Heart right ventricle (tissue), 16 donors: ENCODE results near the gene CPOX. TPM values are rescaled to one million over a fixed set of nuclear protein-coding genes. Genes with fewer than 3 reads are reported as not detected.

Experiments
- ATAC-seq, 8 donors: fragments of 200-7000 bp; cut with Tn5 transposase; one replicate each; pipeline ENCODE4 v1.9.1; 2020; ENCODE audit warnings: mild to moderate bottlenecking in 8 of 8, moderate library complexity in 8 of 8, moderate number of reproducible peaks in 1 of 8
- DNase-seq, 2 donors: peaks; one replicate each; pipeline ENCODE4 v3.0.0-alpha.2; 2020
- H3K27ac ChIP-seq, 10 donors: fragments of 200-600 bp; sonication (generic) in 2 of 10; one replicate each; pipeline versions ENCODE4 v1.5.0 to v1.8.0; 2020 to 2022; ENCODE audit warnings: mild to moderate bottlenecking in 3 of 10
- H3K27me3 ChIP-seq, 7 donors: fragments of 200-600 bp; one replicate each; pipeline ENCODE4 v1.8.0; 2021 to 2022; ENCODE audit warnings: mild to moderate bottlenecking in 2 of 7
- H3K36me3 ChIP-seq, 9 donors: fragments of 200-600 bp; sonication (generic) in 1 of 9; one replicate each; pipeline versions ENCODE4 v1.5.0 to v1.8.0; 2020 to 2022; ENCODE audit warnings: mild to moderate bottlenecking in 2 of 9
- H3K4me1 ChIP-seq, 9 donors: fragments of 200-600 bp; sonication (generic) in 1 of 9; one replicate each; pipeline versions ENCODE4 v1.5.0 to v1.8.0; 2020 to 2022; ENCODE audit warnings: mild to moderate bottlenecking in 4 of 9
- H3K4me3 ChIP-seq, 10 donors: fragments of 200-600 bp; sonication (generic) in 2 of 10; one replicate each; pipeline versions ENCODE4 v1.5.0 to v1.8.0; 2020 to 2022; ENCODE audit warnings: mild to moderate bottlenecking in 7 of 10, moderate library complexity in 2 of 10
- H3K9me3 ChIP-seq, 11 donors: fragments of 200-600 bp in 10 of 11; sonication (generic) in 2 of 11; one replicate each; pipeline versions ENCODE4 v1.5.0 to v1.8.0; 2013 to 2022; ENCODE audit warnings: mild to moderate bottlenecking in 2 of 11, control low read depth in 1 of 11, moderate library complexity in 1 of 11
- WGBS, 2 donors: extraction: QIAGEN DNeasy Blood & Tissue Kit; methylation state at CpG; one replicate each; pipeline ENCODE4 v1.1.7; 2013; ENCODE audit warnings: inconsistent platforms in 1 of 2; 5-methylcytosine and 5-hydroxymethylcytosine counted together
- intact Hi-C, 10 donors: fragments of 100-400 bp; cut with DNase I; formaldehyde crosslinking; loops; one replicate each; pipeline versions ENCODE4 v1.11.1 to v1.14.2; 2022
- polyA plus RNA-seq, 2 donors: library from polyadenylated mRNA; stranded (reverse); fragments of 200-250 nt; gene quantifications; one replicate each; pipeline ENCODE4 v1.2.3, GENCODE V29; 2013
- total RNA-seq, 10 donors: library from RNA; stranded (reverse); fragmentation: NEBNext Ultra II Directional in 3 of 10; extraction: Animal tissue kit (Norgen Biotek cat#: 25700) in 3 of 10; gene quantifications; one replicate each; pipeline versions ENCODE4 v1.2.1 to v1.2.4, GENCODE V29; 2021 to 2023
- TF ChIP-seq, protein P1 (sequence below), 9 donors: fragments of 200-600 bp; sonication (generic) in 2 of 9; IDR thresholded peaks; one replicate each; pipeline versions ENCODE4 v1.5.0 to v1.8.0; 2021 to 2022; ENCODE audit warnings: antibody characterized with exemption in 9 of 9, mild to moderate bottlenecking in 5 of 9, moderate library complexity in 1 of 9
- donor health status: Arrhythmogenic right ventricular cardiomyopathy.
- donor health status: ischemic (EF 13 %, LVEDD 7.1; RV severe dilation, severe dysfunction).
- donor health status: healthy with polysubstance abuse.
- donor health status: DM: no; HTN: yes; CAD: no.
- donor health status: DM: no; HTN: no; CAD: no.
- donor health status: ischemic (EF 25% LVEDD 6.9; RV normal size, moderate dysfunction).
- donor health status: ischemic (EF 25% LVEDD 5.7; RV mildly dilated, moderate dysfunction).
- donor health status: healthy.
- donor health status: DM: yes; HTN: yes; CAD: no.
- donor health status: Ischemic cardiomyopathy.
- donor health status: ischemic (EF 35%, LVEDD 5.7; RV mildly dilated, moderate dysfunction).
- donor health status: nonischemic (EF 11% LVEDD 7.7; RV severe dilation, severe dysfunction).
- donor health status: DM: yes; HTN: yes; CAD: no.
- donor health status: PGD.
- donor health status: ischemic (EF 29% LVEDD 5.4; RV normal size, mild dysfunction).
- donor health status: nonischemic (EF 23%, LVEDD 6.1; RV moderate dilation, normal function).

Gene CPOX
- total and polyA plus RNA-seq, 12 donors, result 7.7 to 12.5 (median 11.0) TPM

GRCh38 chr3:98541695-98542094, 51.7 kb downstream of the CPOX start:
- no peaks in the 10 kb centered on the region for H3K4me1 ChIP-seq
- H3K9me3 ChIP-seq, result no peaks in the 10 kb centered on the region
- H3K27ac ChIP-seq, result no peak overlapping the region
- intact Hi-C loops, result no loop called here
- no peak for DNase-seq
- no peak overlapping the region for H3K4me3 ChIP-seq
- peaks cover 0 to 7% (median 0%) of the 10 kb centered on the region in 7 donors for H3K27me3 ChIP-seq
- WGBS, 2 donors, result 95 to 97% methylated on average over 1 of the region's 1 CpG
- no peaks in the 10 kb centered on the region for H3K36me3 ChIP-seq
- TF ChIP-seq, protein P1, sequence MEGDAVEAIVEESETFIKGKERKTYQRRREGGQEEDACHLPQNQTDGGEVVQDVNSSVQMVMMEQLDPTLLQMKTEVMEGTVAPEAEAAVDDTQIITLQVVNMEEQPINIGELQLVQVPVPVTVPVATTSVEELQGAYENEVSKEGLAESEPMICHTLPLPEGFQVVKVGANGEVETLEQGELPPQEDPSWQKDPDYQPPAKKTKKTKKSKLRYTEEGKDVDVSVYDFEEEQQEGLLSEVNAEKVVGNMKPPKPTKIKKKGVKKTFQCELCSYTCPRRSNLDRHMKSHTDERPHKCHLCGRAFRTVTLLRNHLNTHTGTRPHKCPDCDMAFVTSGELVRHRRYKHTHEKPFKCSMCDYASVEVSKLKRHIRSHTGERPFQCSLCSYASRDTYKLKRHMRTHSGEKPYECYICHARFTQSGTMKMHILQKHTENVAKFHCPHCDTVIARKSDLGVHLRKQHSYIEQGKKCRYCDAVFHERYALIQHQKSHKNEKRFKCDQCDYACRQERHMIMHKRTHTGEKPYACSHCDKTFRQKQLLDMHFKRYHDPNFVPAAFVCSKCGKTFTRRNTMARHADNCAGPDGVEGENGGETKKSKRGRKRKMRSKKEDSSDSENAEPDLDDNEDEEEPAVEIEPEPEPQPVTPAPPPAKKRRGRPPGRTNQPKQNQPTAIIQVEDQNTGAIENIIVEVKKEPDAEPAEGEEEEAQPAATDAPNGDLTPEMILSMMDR (IDR thresholded peaks at IDR 0.05), result no peak
- no peak for ATAC-seq

GRCh38 chr3:98540346-98540745, 53.1 kb downstream of the CPOX start:
- DNase-seq, result no peak
- no peak for ATAC-seq
- intact Hi-C loops, result no loop called here
- no peak overlapping the region for H3K4me3 ChIP-seq
- 81 to 90% methylated on average over 3 of the region's 3 CpGs for WGBS, 2 donors
- TF ChIP-seq, protein P1 (IDR thresholded peaks at IDR 0.05), result no peak
- H3K36me3 ChIP-seq, result no peaks in the 10 kb centered on the region
- no peak overlapping the region for H3K27ac ChIP-seq
- H3K9me3 ChIP-seq, result no peaks in the 10 kb centered on the region
- H3K4me1 ChIP-seq, result no peaks in the 10 kb centered on the region
- no peaks in the 10 kb centered on the region for H3K27me3 ChIP-seq

DNA sequence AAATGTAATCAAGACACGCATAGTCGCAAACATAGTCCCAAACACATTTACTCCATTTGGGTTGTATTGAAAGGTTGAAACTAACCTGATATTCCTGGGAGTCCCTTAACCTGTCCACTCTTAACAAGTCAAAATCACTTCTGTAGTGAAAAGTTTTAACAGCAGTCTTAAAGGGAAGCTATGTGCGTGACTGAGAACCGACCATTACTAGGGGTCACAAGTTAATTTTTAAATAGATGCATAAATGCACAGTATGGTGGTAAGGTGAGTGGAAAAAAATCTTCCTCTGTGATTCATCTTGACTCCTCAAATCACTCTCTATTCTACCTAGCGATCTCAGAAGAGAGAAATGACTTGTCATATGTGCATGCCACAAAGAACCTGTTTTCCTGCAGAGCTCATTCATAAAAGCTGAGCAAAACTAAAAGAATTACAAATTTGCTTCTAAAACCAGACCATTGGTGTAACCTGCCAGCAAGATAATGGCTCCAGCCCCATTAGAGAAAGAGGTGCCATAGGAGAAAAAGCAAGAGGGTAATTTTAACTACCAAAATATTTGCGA, 56.9 kb downstream of the CPOX start:
- Histone ChIP-seq H3K27me3 (no peaks in the 10 kb centered on the region), H3K9me3 (no peaks in the 10 kb centered on the region), H3K4me3 (no peak overlapping the region), H3K36me3 (no peaks in the 10 kb centered on the region), H3K4me1 (no peaks in the 10 kb centered on the region), H3K27ac (no peak overlapping the region)
- WGBS, 2 donors, result 91 to 92% methylated on average over 6 of the region's 6 CpGs
- ATAC-seq (no peak), DNase-seq (no peak)
- intact Hi-C loops, result no loop called here
- TF ChIP-seq, protein P1 (IDR thresholded peaks at IDR 0.05), result no peak

GRCh38 chr3:98534734-98535133, 58.7 kb downstream of the CPOX start:
- TF ChIP-seq, protein P1 (IDR thresholded peaks at IDR 0.05), result no peak
- H3K9me3 ChIP-seq, result no peaks in the 10 kb centered on the region
- H3K27ac ChIP-seq, result no peak overlapping the region
- 92 to 94% methylated on average over 1 of the region's 1 CpG for whole genome bisulfite sequencing, 2 donors
- no peak for ATAC-seq
- no peaks in the 10 kb centered on the region for H3K36me3 ChIP-seq
- no peaks in the 10 kb centered on the region for H3K27me3 ChIP-seq
- H3K4me1 ChIP-seq, result no peaks in the 10 kb centered on the region
- intact Hi-C loops, result no loop called here
- DNase-seq, result no peak
- no peak overlapping the region for H3K4me3 ChIP-seq
